GM12878 (cell line): ENCODE results near the gene SCYGR5. TPM values are rescaled to one million over a fixed set of nuclear protein-coding genes. Genes with fewer than 3 reads are reported as not detected.

Experiments used
- ATAC-seq: fragments of 200-7000 bp; cut with Tn5 transposase; 3 replicates; pipeline ENCODE4 v1.9.1; 2020; ENCODE audit warnings: mild to moderate bottlenecking, moderate library complexity
- BruUV-seq: library from RNA; stranded (reverse); fragments of 400-500 nt; replicated peaks from 2 replicates; lab custom pipeline; 2021; lab: Mats Ljungman, UMichigan
- CTCF ChIA-PET: fragments of 300-600 bp; sonication (Branson Sonifier 250); formaldehyde crosslinking; extraction: SDS; loops from one replicate; lab custom pipeline; 2021; ENCODE audit warnings: inconsistent platforms; lab: Yijun Ruan, JAX
- POLR2A ChIA-PET: fragments of 350-600 bp; formaldehyde crosslinking; extraction: SDS; loops from one replicate; lab custom pipeline; 2021; ENCODE audit warnings: inconsistent platforms; lab: Charles Lee
- RAD21 ChIA-PET: fragments of 300-600 bp; sonication (Branson Sonifier 250); formaldehyde crosslinking; loops from one replicate; lab custom pipeline; 2023; ENCODE audit warnings: antibody characterized with exemption; ENCODE audit not compliant: unreplicated experiment; lab: Charles Lee
- SMC1A ChIA-PET: fragments of 300-600 bp; sonication (Branson Sonifier 250); formaldehyde crosslinking; loops from one replicate; lab custom pipeline; 2023; ENCODE audit not compliant: unreplicated experiment, uncharacterized antibody; lab: Charles Lee
- DNase-seq: peaks from one replicate; pipeline ENCODE4 v3.0.0-alpha.2; 2011; ENCODE audit warnings: low read depth, low spot score
- FAIRE-seq: peaks from 3 replicates; lab custom pipeline; 2011; peaks lifted over from hg19 to GRCh38; lab: Jason Lieb, UNC
- H2AFZ ChIP-seq: 2 replicates; pipeline ENCODE4 v1.6.0; 2011; ENCODE audit warnings: low read depth, low read length, control low read depth; ENCODE audit not compliant: control insufficient read depth
- H3K27ac ChIP-seq: 2 replicates; pipeline ENCODE4 v1.5.1; 2011; ENCODE audit warnings: control low read depth; ENCODE audit not compliant: control insufficient read depth, insufficient read depth
- H3K27me3 ChIP-seq, 2 experiments: replicated peaks in 1 of 2; 2 replicates each; pipeline versions ENCODE4 v1.6.0 to v1.6.1; 2011; ENCODE audit warnings: low read length in 1 of 2; ENCODE audit not compliant: control insufficient read depth in 2 of 2, insufficient read depth in 2 of 2
- H3K36me3 ChIP-seq, 2 experiments: 2 replicates each; pipeline ENCODE4 v1.5.1; 2011; ENCODE audit warnings: low read length in 1 of 2; ENCODE audit not compliant: control insufficient read depth in 2 of 2, insufficient read depth in 2 of 2
- H3K4me1 ChIP-seq: 2 replicates; pipeline ENCODE4 v1.6.1; 2011; ENCODE audit warnings: mild to moderate bottlenecking, low read length, moderate library complexity, mixed read lengths; ENCODE audit not compliant: control insufficient read depth, insufficient read depth
- H3K4me2 ChIP-seq: 2 replicates; pipeline ENCODE4 v1.6.0; 2011; ENCODE audit warnings: control low read depth; ENCODE audit not compliant: control insufficient read depth, insufficient read depth
- H3K4me3 ChIP-seq: fragments of 200-600 bp; sonication (generic); 2 replicates; pipeline ENCODE4 v1.5.1; 2016
- H3K79me2 ChIP-seq: 2 replicates; pipeline ENCODE4 v1.6.0; 2011; ENCODE audit warnings: low read length; ENCODE audit not compliant: control insufficient read depth, insufficient read depth
- H3K9ac ChIP-seq: 2 replicates; pipeline ENCODE4 v1.8.0; 2011; ENCODE audit warnings: low read length, control low read depth, mixed read lengths; ENCODE audit not compliant: control insufficient read depth, insufficient read depth
- H3K9me3 ChIP-seq: replicated peaks from 3 replicates; pipeline ENCODE4 v1.5.1; 2011; ENCODE audit warnings: mild to moderate bottlenecking, low read length; ENCODE audit not compliant: control insufficient read depth, insufficient read depth
- H4K20me1 ChIP-seq: 2 replicates; pipeline ENCODE4 v1.6.0; 2011; ENCODE audit not compliant: control insufficient read depth, insufficient read depth
- CBFB ChIP-seq: IDR thresholded peaks from 2 replicates; pipeline ENCODE4 v1.6.1; 2016; ENCODE audit warnings: antibody characterized with exemption, low read depth
- CBX3 ChIP-seq: fragments of 200-600 bp; sonication (generic); IDR thresholded peaks from 2 replicates; pipeline ENCODE4 v1.6.1; 2016; ENCODE audit warnings: low read depth, borderline replicate concordance
- GATAD2B ChIP-seq: fragments of 450-650 bp; conservative IDR thresholded peaks from 2 replicates; pipeline ENCODE4 v1.6.1; 2017; ENCODE audit warnings: low read depth, mild to moderate bottlenecking, moderate library complexity
- HDGF ChIP-seq: fragments of 450-650 bp; IDR thresholded peaks from 2 replicates; pipeline ENCODE4 v1.6.1; 2016; ENCODE audit warnings: antibody characterized with exemption
- KLF5 ChIP-seq: fragments of 450-650 bp; IDR thresholded peaks from 2 replicates; pipeline ENCODE4 v1.6.1; 2014; ENCODE audit warnings: mild to moderate bottlenecking; ENCODE audit not compliant: partially characterized antibody
- MEF2A ChIP-seq: IDR thresholded peaks from 2 replicates; pipeline ENCODE4 v1.6.1; 2011; ENCODE audit warnings: low read depth, mild to moderate bottlenecking, low read length, moderate library complexity; ENCODE audit not compliant: insufficient read depth
- MTA2 ChIP-seq: fragments of 450-650 bp; IDR thresholded peaks from 2 replicates; pipeline ENCODE4 v1.6.1; 2016; ENCODE audit warnings: low read depth, mild to moderate bottlenecking, moderate library complexity
- NBN ChIP-seq: fragments of 450-650 bp; IDR thresholded peaks from 2 replicates; pipeline ENCODE4 v1.6.1; 2016
- NFYA ChIP-seq: IDR thresholded peaks from 2 replicates; pipeline ENCODE4 v1.6.1; 2011; ENCODE audit warnings: low read depth, mild to moderate bottlenecking, low read length, improper control_type of control experiment, borderline replicate concordance
- NFYB ChIP-seq: IDR thresholded peaks from 2 replicates; pipeline ENCODE4 v1.6.1; 2011; ENCODE audit warnings: low read depth, mild to moderate bottlenecking, low read length, improper control_type of control experiment, moderate library complexity; ENCODE audit not compliant: insufficient read depth
- RBBP5 ChIP-seq: fragments of 200-600 bp; sonication (generic); conservative IDR thresholded peaks from 2 replicates; pipeline ENCODE4 v1.6.1; 2016
- RUNX3 ChIP-seq: IDR thresholded peaks from 2 replicates; pipeline ENCODE4 v1.6.1; 2012; ENCODE audit warnings: low read length, inconsistent platforms
- SKIL ChIP-seq: fragments of 450-650 bp; IDR thresholded peaks from 2 replicates; pipeline ENCODE4 v1.6.1; 2017; ENCODE audit warnings: mild to moderate bottlenecking, low read depth, inconsistent platforms; ENCODE audit not compliant: poor library complexity, severe bottlenecking
- SMC3 ChIP-seq: IDR thresholded peaks from 2 replicates; pipeline ENCODE4 v1.6.1; 2011; ENCODE audit warnings: low read length, improper control_type of control experiment, borderline replicate concordance
- SRF ChIP-seq, 2 experiments: IDR thresholded peaks; 2 replicates each; pipeline ENCODE4 v1.6.1; 2011; ENCODE audit warnings: low read depth in 2 of 2, low read length in 2 of 2, mild to moderate bottlenecking in 1 of 2, moderate library complexity in 1 of 2
- TCF3 ChIP-seq: IDR thresholded peaks from 2 replicates; pipeline ENCODE4 v1.6.1; 2012; ENCODE audit warnings: low read depth, mild to moderate bottlenecking, low read length, borderline replicate concordance; ENCODE audit not compliant: insufficient read depth
- ZNF207 ChIP-seq: fragments of 450-650 bp; IDR thresholded peaks from 2 replicates; pipeline ENCODE4 v1.6.1; 2014; ENCODE audit warnings: antibody characterized with exemption, mild to moderate bottlenecking, borderline replicate concordance
- ZSCAN29 ChIP-seq: fragments of 450-650 bp; IDR thresholded peaks from 2 replicates; pipeline ENCODE4 v1.6.1; 2017; ENCODE audit warnings: mild to moderate bottlenecking, moderate library complexity
- WGBS: methylation state at CpG from one replicate; pipeline ENCODE4 v1.1.6; 2016; ENCODE audit warnings: low lambda C conversion rate; ENCODE audit not compliant: insufficient replicate concordance, insufficient coverage; ENCODE audit errors: missing lambda C conversion rate; 5-methylcytosine and 5-hydroxymethylcytosine counted together
- in situ Hi-C: fragments of 300-500 bp; cut with MboI; formaldehyde crosslinking; loops from 9 replicates; pipeline ENCODE4 v1.14.3; 2018; ENCODE audit warnings: mixed read lengths
- intact Hi-C: fragments of 100-400 bp; cut with micrococcal nuclease; formaldehyde crosslinking; loops from one replicate; pipeline ENCODE4 v1.14.2; 2022; ENCODE audit not compliant: unreplicated experiment
- polyA plus RNA-seq, 11 experiments: library from polyadenylated mRNA; depleted of rRNA in 4 of 11; unstranded in 6 of 11; stranded (reverse) in 5 of 11; fragments of >200 nt; fragmentation: Nextera tagmentation in 4 of 11; fragmentation: Illumina TruSeq in 1 of 11; extraction: Ambion mirVana in 4 of 11; extraction: Trizol in 1 of 11; gene quantifications; 1 replicate in 1 of 11; 2 replicates in 10 of 11; pipeline versions ENCODE4 v1.2.1 to v1.2.3, GENCODE V29; 2011 to 2016; ENCODE audit warnings: inconsistent platforms in 2 of 11, missing spikeins in 2 of 11, low read depth in 1 of 11
- total RNA-seq, 4 experiments: library from RNA; depleted of rRNA in 3 of 4; stranded (reverse); fragments of >200 nt in 3 of 4; fragmentation: Illumina TruSeq in 1 of 4; extraction: Trizol in 1 of 4; gene quantifications; 2 replicates each; pipeline versions ENCODE4 v1.2.1 to v1.2.3, GENCODE V29; 2013 to 2021

Gene SCYGR5
- total and polyA plus RNA-seq, 10 of the 15 experiments (the other 5 are each of a cell fraction or from before 2014, with no cell fraction given), result not detected

GRCh38 chr2:227706859-227707258 is 40.3 kb downstream of the SCYGR5 start:
- no peak for ATAC-seq
- CTCF ChIA-PET, result interaction anchor here (1.5 kb wide), 1 partner anchor 156 kb away, joined by 5 read pairs; no protein-coding TSS in a partner anchor
- no peak overlapping the region for H3K4me2 ChIP-seq

GRCh38 chr2:227707390-227707789 is 40.8 kb downstream of the SCYGR5 start:
- ChIA-PET POLR2A (no interaction called here), RAD21 (no interaction called here), CTCF (interaction anchor here (0.6 to 1.5 kb wide), 2 partner anchors 49 to 155 kb away, joined by 3 to 5 read pairs; no protein-coding TSS in a partner anchor), SMC1A (interaction anchor here (1.5 kb wide), 1 partner anchor 9 kb away, joined by 3 read pairs; no protein-coding TSS in a partner anchor)
- in situ Hi-C loops, result no loop called here
- Histone ChIP-seq H3K4me1 (no peaks in the 10 kb centered on the region), H3K4me3 (no peak overlapping the region), H3K79me2 (no peaks in the 10 kb centered on the region), H3K4me2 (no peak overlapping the region), H3K36me3 (no peaks in the 10 kb centered on the region), H3K27me3 (peaks cover 0 to 5% of the 10 kb centered on the region in 2 experiments; a peak in 1 of 4 replicates), H2AFZ (no peak overlapping the region), H3K27ac (no peak overlapping the region), H3K9ac (no peak overlapping the region), H4K20me1 (no peaks in the 10 kb centered on the region), H3K9me3 (no peaks in the 10 kb centered on the region)
- FAIRE-seq (no peak), ATAC-seq (no peak), DNase-seq (no peak)
- intact Hi-C loops, result no loop called here
- BruUV-seq, result no TSS peak
- 80% methylated on average over 6 of the region's 6 CpGs for WGBS
- TF ChIP-seq NFYA (no peak), NBN (no peak), KLF5 (no peak), RBBP5 (no peak), HDGF (no peak), NFYB (no peak), SKIL (no peak), CBFB (no peak), SRF (IDR thresholded peaks at IDR 0.05; ENCODE audit: low read depth in 2 of 2, low read length in 2 of 2) (no peak), MTA2 (no peak), MEF2A (no peak), ZNF207 (no peak), CBX3 (no peak), GATAD2B (no peak), TCF3 (no peak)

More at GRCh38 chr2:227706859-227707258, 40.3 kb downstream of the SCYGR5 start:
- Histone ChIP-seq H3K27ac (no peak overlapping the region), H3K27me3 (peaks cover 0 to 5% of the 10 kb centered on the region in 2 experiments; a peak in 1 of 4 replicates), H4K20me1 (no peaks in the 10 kb centered on the region), H3K4me1 (no peaks in the 10 kb centered on the region), H3K9me3 (no peaks in the 10 kb centered on the region), H3K36me3 (no peaks in the 10 kb centered on the region), H2AFZ (no peak overlapping the region), H3K4me3 (no peak overlapping the region), H3K79me2 (no peaks in the 10 kb centered on the region), H3K9ac (no peak overlapping the region)
- POLR2A ChIA-PET, result no interaction called here
- in situ Hi-C loops (no loop called here), intact Hi-C loops (no loop called here)
- SMC1A ChIA-PET, result interaction anchor here (1.0 to 1.5 kb wide), 2 partner anchors 9 to 155 kb away, joined by 3 read pairs; no protein-coding TSS in a partner anchor
- no peak for FAIRE-seq
- DNase-seq, result no peak
- RAD21 ChIA-PET, result no interaction called here
- no TSS peak for BruUV-seq
- WGBS, result 30% methylated on average over 4 of the region's 4 CpGs
- no peak for TF ChIP-seq ZSCAN29
- no peak for TF ChIP-seq SMC3
- no peak for TF ChIP-seq NBN
- TF ChIP-seq RUNX3, result no peak
